Activated T-cell treated with anti-CD3 and anti-CD28 coated beads, Interleukin-2, amount 50 U/mL, for 24 hours (primary cell): Measurements from ENCODE around the gene EIF1AX.
"Not testable (repeated sequence)": the region's sequence is repeated elsewhere in the genome, so short reads cannot be mapped to it uniquely, and the experiment has no call there.

Source experiments
- DNase-seq: peaks from one replicate; pipeline ENCODE4 v3.0.0-alpha.2; 2020
- H3K27ac Mint-ChIP-seq: 2 replicates; pipeline ENCODE4 v1.8.0; 2020; ENCODE audit warnings: mild to moderate bottlenecking, mixed read lengths
- H3K27me3 Mint-ChIP-seq: 2 replicates; pipeline ENCODE4 v1.8.0; 2020; ENCODE audit warnings: mixed read lengths
- H3K36me3 Mint-ChIP-seq: 2 replicates; pipeline ENCODE4 v1.8.0; 2020; ENCODE audit warnings: low read depth, mixed read lengths
- H3K4me1 Mint-ChIP-seq: 2 replicates; pipeline ENCODE4 v1.8.0; 2020; ENCODE audit warnings: low read depth, mixed read lengths
- H3K4me3 Mint-ChIP-seq: 2 replicates; pipeline ENCODE4 v1.8.0; 2020; ENCODE audit warnings: mild to moderate bottlenecking, moderate library complexity, mixed read lengths
- H3K9me3 Mint-ChIP-seq: 2 replicates; pipeline ENCODE4 v1.8.0; 2020; ENCODE audit warnings: mixed read lengths

Gene EIF1AX

DNA sequence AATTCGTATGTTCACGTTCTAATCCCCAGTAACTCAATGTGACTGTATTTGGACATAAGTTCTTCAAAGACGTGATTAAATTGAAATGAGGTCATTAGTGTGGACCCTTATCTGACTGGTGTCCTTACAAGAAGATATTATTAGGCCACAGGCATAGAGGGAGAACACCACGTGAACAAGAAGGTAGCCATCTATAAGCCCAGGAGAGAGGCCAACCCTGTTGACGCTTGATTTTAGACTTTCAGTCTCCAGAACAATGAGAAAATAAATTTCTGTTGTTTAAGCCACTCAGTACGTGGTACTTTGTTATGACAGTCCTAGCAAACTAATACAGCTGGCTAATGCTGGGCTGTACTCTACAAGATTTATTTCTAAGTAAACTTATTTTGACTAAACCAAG lies 1.5 kb upstream of the EIF1AX start:
- no peak for DNase-seq
- Mint-ChIP-seq H3K9me3 (no peaks in the 10 kb centered on the region), H3K36me3 (peaks cover 36% of the 10 kb centered on the region), H3K4me3 (peak overlapping the region; percentile 94), H3K4me1 (peaks cover 51% of the 10 kb centered on the region), H3K27ac (peak overlapping the region; percentile 80), H3K27me3 (peaks cover 9% of the 10 kb centered on the region)

DNA sequence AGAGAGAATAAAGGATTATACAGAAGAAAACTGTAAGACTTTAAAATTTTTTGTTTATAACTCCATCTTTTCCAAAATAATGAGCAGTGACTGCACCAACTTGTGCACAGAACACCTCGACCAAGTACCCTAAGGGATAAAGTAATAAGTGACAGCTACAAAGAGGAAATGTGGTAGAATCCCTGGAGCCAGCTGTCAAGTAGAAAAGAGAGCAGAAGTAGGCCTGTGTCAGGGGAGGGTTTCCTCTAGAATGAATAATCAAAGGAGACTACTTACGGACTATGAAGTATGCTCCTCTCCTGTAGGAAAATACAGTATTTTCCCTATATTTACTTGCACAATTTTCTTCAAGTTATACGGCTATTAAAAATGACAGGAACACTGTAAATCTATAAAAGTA lies 1.2 kb downstream of the EIF1AX start:
- peak overlapping the region; percentile 94 for H3K4me3 Mint-ChIP-seq
- no peaks in the 10 kb centered on the region for H3K27me3 Mint-ChIP-seq
- H3K9me3 Mint-ChIP-seq: no peaks in the 10 kb centered on the region
- peak overlapping the region; percentile 88 for H3K27ac Mint-ChIP-seq
- peaks cover 68% of the 10 kb centered on the region for H3K4me1 Mint-ChIP-seq
- DNase-seq: no peak
- H3K36me3 Mint-ChIP-seq: peaks cover 62% of the 10 kb centered on the region

DNA sequence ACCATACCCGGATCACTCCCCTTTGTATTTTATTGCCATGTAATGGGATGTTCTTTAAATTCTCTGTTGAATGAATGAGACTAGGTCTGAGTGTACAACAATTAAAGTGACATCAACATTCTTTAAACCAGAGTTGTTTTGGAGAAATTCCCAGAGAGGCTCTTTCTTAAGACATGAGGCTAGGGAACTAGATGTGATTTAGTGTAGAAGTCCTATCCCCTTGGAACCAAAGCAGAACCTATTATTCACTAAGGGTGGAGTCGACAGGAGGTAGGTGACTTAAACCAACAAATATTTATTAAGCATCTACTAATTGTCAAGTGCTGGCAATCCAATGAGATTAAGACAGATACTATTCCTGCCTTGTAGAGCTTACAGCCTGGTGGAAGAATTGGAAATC lies 1.7 kb downstream of the EIF1AX start:
- peak overlapping the region; percentile 88 for H3K27ac Mint-ChIP-seq
- H3K4me3 Mint-ChIP-seq: peak overlapping the region; percentile 94
- peaks cover 66% of the 10 kb centered on the region for H3K36me3 Mint-ChIP-seq
- H3K27me3 Mint-ChIP-seq: no peaks in the 10 kb centered on the region
- peaks cover 70% of the 10 kb centered on the region for H3K4me1 Mint-ChIP-seq
- no peak for DNase-seq
- no peaks in the 10 kb centered on the region for H3K9me3 Mint-ChIP-seq

DNA sequence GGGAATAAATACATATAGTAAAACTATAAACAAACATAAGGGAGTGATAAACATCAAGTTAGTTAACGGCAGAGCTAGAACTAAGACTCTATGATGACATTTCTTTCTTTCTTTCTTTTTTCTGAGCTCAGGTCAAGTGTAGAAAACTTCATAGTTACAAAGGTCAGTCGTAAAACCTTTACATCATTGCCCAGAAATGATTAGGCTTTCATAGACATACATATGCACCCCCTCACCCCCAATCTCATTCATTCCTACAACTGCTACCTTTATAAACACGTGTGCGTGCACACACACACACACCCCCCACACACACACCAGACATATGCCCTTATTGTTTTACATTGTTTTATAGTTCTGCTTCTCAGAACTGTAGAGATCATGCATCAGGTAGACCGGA lies 5.7 kb downstream of the EIF1AX start:
- H3K36me3 Mint-ChIP-seq: peaks cover 96% of the 10 kb centered on the region
- H3K27ac Mint-ChIP-seq: peak overlapping the region; percentile 81
- no peaks in the 10 kb centered on the region for H3K9me3 Mint-ChIP-seq
- DNase-seq: no peak
- peaks cover 55% of the 10 kb centered on the region for H3K4me1 Mint-ChIP-seq
- no peak overlapping the region for H3K4me3 Mint-ChIP-seq
- H3K27me3 Mint-ChIP-seq: no peaks in the 10 kb centered on the region

DNA sequence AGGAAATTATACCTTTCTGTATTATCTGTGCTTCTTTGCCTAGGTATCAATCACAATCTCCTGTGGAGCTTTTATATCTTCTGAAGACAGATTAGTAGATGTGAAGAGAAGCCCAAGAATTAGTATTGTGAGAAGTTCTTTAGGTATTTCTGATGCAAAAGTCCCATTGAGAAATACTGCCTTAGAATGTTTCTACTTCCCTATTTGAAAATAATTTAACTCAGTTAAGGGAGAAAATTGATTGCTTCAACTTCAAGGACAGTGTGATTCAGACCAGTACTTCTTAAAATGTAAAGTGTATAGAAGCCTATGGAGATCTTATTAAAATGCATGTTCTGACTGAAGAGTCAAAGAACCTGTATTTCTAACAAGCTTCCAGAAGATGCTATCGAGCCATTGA lies 9.0 kb downstream of the EIF1AX start:
- Mint-ChIP-seq H3K9me3 (no peaks in the 10 kb centered on the region), H3K4me3 (no peak overlapping the region), H3K36me3 (peaks cover 92% of the 10 kb centered on the region), H3K27ac (peak overlapping the region; percentile 79), H3K4me1 (peaks cover 35% of the 10 kb centered on the region), H3K27me3 (no peaks in the 10 kb centered on the region)
- DNase-seq: no peak

DNA sequence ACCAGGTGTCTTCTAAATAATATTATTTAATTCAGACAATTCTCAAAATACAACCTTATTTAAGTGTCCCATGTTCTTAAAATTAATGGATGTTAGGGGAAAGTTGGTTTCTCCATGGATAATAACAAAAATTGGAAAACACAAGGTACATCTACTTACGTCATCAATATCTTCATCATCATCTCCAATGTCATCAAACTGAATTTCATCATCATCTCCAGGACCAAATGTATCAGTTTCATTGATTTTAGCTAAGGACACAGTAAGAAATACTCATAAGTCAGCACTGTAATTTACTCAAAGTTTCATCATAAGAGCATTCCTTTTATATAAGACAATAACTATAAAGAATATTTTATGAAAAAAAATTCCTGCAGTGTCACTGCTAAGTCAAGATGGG lies 11.3 kb downstream of the EIF1AX start:
- Mint-ChIP-seq H3K27me3 (no peaks in the 10 kb centered on the region), H3K4me1 (peaks cover 14% of the 10 kb centered on the region), H3K27ac (peak overlapping the region; percentile 55), H3K4me3 (no peak overlapping the region), H3K9me3 (no peaks in the 10 kb centered on the region), H3K36me3 (peaks cover 76% of the 10 kb centered on the region)
- no peak for DNase-seq

DNA sequence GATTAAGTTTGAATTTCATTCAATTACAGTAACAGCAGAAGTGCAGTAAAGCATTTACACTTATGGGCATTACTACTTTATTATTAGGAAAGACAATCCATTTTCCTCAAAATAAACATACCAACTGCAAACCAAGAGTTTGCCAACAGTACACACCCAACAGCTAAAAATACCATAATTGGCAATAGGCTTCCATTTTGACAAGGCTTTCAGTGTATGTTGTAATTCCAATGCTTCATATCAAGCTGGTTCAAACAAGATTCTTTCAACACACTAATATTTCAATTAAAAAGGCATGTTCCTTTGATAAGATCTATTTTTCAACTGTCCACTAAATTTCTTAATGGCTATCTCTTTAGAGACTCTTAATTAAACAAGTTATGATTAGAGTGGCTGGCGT lies 12.1 kb downstream of the EIF1AX start:
- Mint-ChIP-seq H3K4me3 (no peak overlapping the region), H3K27ac (no peak overlapping the region), H3K27me3 (no peaks in the 10 kb centered on the region), H3K9me3 (no peaks in the 10 kb centered on the region), H3K36me3 (peaks cover 76% of the 10 kb centered on the region), H3K4me1 (peaks cover 13% of the 10 kb centered on the region)
- DNase-seq: no peak

DNA sequence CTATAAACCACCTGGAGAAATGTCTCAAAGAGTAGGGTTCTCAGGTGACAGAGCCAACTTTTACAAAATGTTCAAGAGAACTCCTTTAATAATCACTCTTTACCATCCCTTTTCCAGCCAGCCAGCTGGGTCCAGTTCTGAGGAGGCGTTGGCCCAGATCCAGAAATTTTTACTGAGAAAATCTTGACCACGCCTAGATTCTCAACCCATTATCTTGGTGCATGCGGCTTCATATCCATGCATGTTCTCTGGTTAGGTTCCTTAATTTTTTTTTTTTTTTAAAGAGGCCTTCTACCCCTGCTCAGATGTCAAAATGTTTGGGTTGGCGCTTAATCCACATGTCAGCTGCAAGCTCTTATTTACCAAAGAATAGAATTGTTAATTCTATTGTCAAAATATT lies 13.0 kb downstream of the EIF1AX start:
- Mint-ChIP-seq H3K27ac (peak overlapping the region; percentile 6), H3K4me1 (peaks cover 11% of the 10 kb centered on the region), H3K9me3 (no peaks in the 10 kb centered on the region), H3K4me3 (no peak overlapping the region), H3K27me3 (no peaks in the 10 kb centered on the region), H3K36me3 (peaks cover 75% of the 10 kb centered on the region)
- no peak for DNase-seq

DNA sequence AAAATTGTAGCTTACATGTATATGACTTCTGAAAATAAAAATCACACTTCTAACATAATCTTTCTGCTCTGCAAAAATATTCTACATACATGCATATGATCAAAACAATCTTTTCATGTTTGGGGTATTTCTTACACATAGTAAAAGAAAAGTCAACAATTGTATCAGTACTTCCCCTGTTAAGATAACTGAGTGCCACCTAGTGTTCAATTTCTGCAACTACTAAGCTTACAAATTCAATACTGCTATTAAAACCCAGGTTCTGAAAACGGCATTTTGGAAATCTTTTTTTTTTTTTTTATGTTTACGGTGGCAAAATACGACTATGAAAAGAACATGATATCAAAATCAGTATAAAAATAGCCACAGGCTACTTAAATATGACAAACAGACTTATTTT lies 14.2 kb downstream of the EIF1AX start:
- not testable (repeated sequence) for H3K27ac Mint-ChIP-seq, H3K9me3 Mint-ChIP-seq, DNase-seq, H3K4me3 Mint-ChIP-seq, H3K4me1 Mint-ChIP-seq, H3K27me3 Mint-ChIP-seq
- H3K36me3 Mint-ChIP-seq: peaks cover 67% of the 10 kb centered on the region

DNA sequence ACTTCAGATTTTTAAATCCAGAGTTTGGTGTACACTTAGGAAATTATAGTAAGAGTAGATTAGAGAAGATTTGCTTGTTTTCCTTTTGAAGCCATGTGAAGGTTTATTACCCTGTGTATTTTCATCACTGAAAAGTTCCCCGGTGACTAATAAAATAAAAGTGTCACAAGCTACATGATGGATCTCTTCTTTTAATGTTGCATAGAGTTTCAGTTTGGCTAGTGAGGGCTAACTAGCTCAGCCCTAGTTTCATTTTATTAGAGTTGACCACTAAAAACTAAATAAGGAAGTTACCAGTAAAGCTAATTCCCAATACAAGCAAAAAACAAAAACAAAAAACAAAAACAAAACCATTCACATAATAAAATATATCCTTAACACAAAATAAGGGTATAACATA lies 14.8 kb downstream of the EIF1AX start:
- not testable (repeated sequence) for H3K4me1 Mint-ChIP-seq, H3K27me3 Mint-ChIP-seq, H3K27ac Mint-ChIP-seq, DNase-seq, H3K9me3 Mint-ChIP-seq, H3K4me3 Mint-ChIP-seq
- H3K36me3 Mint-ChIP-seq: peaks cover 65% of the 10 kb centered on the region

DNA sequence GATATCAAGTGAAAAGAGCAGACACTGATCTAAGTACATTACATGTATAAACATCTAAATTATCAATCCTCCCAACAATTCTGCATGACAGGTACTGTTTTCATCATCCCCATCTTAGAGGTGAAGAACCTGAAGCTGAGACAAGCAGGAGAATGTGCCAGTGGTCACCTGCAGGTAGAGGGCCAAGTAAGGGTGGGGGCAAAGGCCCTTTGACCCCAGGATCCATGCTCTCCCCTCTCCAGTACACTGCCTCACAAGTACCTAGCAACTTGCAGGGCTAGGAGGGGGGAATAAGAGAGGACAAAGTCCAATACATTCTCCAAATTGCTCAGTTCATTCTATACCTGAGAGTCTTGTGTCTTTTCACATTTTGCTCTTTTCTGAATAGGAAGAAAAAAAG lies 16.7 kb downstream of the EIF1AX start:
- H3K27me3 Mint-ChIP-seq: no peaks in the 10 kb centered on the region
- no peak overlapping the region for H3K4me3 Mint-ChIP-seq
- peaks cover 55% of the 10 kb centered on the region for H3K36me3 Mint-ChIP-seq
- DNase-seq: no peak
- H3K27ac Mint-ChIP-seq: peak overlapping the region; percentile 41
- peaks cover 2% of the 10 kb centered on the region for H3K4me1 Mint-ChIP-seq
- H3K9me3 Mint-ChIP-seq: no peaks in the 10 kb centered on the region

DNA sequence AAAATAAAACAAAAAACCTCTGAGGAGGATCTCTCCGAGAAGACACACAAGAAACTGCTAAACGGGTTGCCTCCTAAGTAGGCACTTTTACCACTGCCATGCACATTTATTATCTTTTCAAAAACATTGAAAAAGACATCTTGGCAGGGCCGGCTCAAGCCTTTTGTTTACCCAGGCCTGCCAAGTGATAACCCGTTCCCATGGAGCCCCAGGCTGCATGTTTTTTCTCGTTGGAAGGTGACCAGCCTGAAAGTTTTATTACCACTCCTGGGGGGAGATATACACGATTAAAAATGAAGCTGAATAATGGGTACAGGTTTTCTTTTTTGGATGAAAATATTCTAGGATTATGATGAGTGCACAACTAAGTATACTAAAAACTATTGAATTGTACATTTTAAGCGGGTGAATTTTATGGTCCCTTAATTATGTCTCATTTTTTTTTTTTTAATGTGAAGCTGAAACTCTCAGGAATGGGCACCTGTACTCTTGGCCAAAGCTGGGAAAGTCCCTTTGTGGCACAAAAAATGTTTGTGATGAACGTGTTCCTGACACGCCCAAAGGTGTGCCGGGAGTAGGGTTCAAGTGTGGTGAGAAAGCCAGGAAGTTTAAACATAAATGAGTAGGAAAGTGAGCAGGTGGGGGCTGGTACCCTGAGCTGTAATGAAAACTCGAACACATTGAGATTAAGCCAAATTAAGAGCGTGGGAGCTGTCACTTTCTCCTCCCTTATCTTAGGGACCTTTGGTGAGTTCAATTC lies 23.4 kb downstream of the EIF1AX start:
- Mint-ChIP-seq H3K4me3 (no peak overlapping the region), H3K27me3 (peaks cover 32% of the 10 kb centered on the region), H3K9me3 (no peaks in the 10 kb centered on the region), H3K4me1 (peaks cover 4% of the 10 kb centered on the region), H3K27ac (no peak overlapping the region), H3K36me3 (peaks cover 15% of the 10 kb centered on the region)
- DNase-seq: no peak

DNA sequence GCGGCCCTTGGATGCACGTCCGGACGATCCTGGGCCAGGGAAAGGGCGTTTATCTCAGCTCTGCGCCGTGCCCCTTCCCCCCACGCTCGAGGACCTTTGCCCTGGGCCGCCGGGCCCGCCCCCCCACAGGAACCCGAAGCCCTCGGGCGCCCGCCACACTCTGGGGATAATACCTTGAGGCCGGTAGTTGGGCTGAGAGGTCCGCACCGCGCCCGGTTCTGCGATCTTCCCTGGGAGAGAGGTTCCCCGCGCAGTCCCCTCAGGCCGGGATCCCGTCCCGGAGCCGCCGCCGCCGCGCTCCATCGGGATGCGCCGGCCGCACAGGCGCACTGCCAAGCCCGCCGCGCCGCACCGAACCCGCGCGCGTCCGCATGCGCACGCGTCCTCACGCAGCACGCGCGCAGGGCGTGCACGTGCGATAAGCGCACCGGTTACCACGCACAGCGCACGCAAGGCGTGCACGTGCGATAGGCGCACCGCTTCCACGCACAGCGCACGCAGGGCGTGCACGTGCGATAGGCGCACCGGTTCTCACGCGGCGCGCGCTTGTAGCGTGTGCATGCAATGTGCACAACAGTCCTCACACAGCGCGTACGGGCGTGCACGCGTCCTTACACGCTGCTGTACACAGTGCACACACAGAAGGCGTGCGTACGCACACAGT lies 24.9 kb downstream of the EIF1AX start, which contains the start of gene MAP7D2:
Gene MAP7D2, minus strand, starts transcription at position 331 of the 664 bp plus-strand sequence. Its CDS starts 28 bp downstream, at position 303.
- peaks cover 4% of the 10 kb centered on the region for H3K4me1 Mint-ChIP-seq
- peak within 1 kb of the TSS; percentile 56 for H3K4me3 Mint-ChIP-seq
- H3K27ac Mint-ChIP-seq: no peak within 1 kb of the TSS
- no peak for DNase-seq
- peaks cover 5% of the 10 kb centered on the region for H3K36me3 Mint-ChIP-seq
- H3K9me3 Mint-ChIP-seq: no peaks in the 10 kb centered on the region
- peaks cover 32% of the 10 kb centered on the region for H3K27me3 Mint-ChIP-seq

DNA sequence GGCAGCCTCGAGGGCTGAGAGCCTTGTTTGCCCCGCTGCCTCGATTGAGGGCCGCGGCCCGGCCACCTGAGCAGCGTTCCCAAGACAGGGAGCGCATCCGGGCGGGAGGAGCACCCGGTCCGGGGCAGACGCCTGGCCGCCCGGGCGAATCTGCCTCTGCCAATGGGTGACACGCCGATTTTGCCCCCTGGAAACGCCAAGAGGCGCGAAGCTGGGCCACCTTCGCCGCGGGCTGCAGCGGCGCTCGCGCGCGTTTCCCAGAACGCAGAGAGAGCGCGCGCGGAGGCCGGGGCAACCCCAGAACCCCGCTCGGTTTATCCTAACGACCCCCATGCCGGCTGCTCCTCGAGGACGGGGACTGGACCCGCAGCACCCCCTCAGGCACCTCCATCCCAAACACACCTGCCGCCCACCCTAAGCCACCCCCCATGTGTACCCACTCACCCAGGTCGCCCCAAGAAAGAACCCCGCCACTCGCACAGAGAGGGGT lies 25.5 kb downstream of the EIF1AX start:
- no peak for DNase-seq
- peaks cover 32% of the 10 kb centered on the region for H3K27me3 Mint-ChIP-seq
- peaks cover 4% of the 10 kb centered on the region for H3K4me1 Mint-ChIP-seq
- H3K9me3 Mint-ChIP-seq: no peaks in the 10 kb centered on the region
- no peaks in the 10 kb centered on the region for H3K36me3 Mint-ChIP-seq
- no peak overlapping the region for H3K27ac Mint-ChIP-seq
- peak overlapping the region; percentile 56 for H3K4me3 Mint-ChIP-seq
